GM23338 (cell line): ENCODE results near the gene DHRS12. TPM values are rescaled to one million over a fixed set of nuclear protein-coding genes. Genes with fewer than 3 reads are reported as not detected.

Experiments used
- ATAC-seq: fragments of 200-7000 bp; cut with Tn5 transposase; 3 replicates; pipeline ENCODE4 v1.9.1; 2020
- DNase-seq: peaks from one replicate; pipeline ENCODE4 v3.0.0-alpha.2; 2015; ENCODE audit warnings: low spot score
- H2AFZ ChIP-seq: fragments of 200-600 bp; sonication (generic); 2 replicates; pipeline ENCODE4 v1.8.0; 2016; ENCODE audit warnings: antibody characterized with exemption, mild to moderate bottlenecking, moderate library complexity
- H3F3A ChIP-seq: fragments of 200-600 bp; sonication (generic); replicated peaks from 2 replicates; pipeline ENCODE4 v1.8.0; 2017; ENCODE audit warnings: antibody characterized with exemption, mixed run types, low read depth
- H3K27ac ChIP-seq: fragments of 200-600 bp; sonication (generic); 2 replicates; pipeline ENCODE4 v1.6.1; 2016; ENCODE audit warnings: low read depth
- H3K27me3 ChIP-seq: fragments of 200-600 bp; sonication (generic); 2 replicates; pipeline ENCODE4 v1.8.0; 2016; ENCODE audit warnings: mild to moderate bottlenecking, mixed run types, moderate library complexity; ENCODE audit not compliant: insufficient read depth
- H3K36me3 ChIP-seq: fragments of 200-600 bp; sonication (generic); 2 replicates; pipeline ENCODE4 v1.8.0; 2016; ENCODE audit warnings: mild to moderate bottlenecking; ENCODE audit not compliant: insufficient read depth
- H3K4me1 ChIP-seq: fragments of 200-600 bp; sonication (generic); 2 replicates; pipeline ENCODE4 v1.8.0; 2016; ENCODE audit warnings: mild to moderate bottlenecking, moderate library complexity; ENCODE audit not compliant: insufficient read depth
- H3K4me2 ChIP-seq: fragments of 200-600 bp; sonication (generic); 2 replicates; pipeline ENCODE4 v1.7.1; 2017; ENCODE audit warnings: mixed run types
- H3K4me3 ChIP-seq: fragments of 200-600 bp; sonication (generic); 2 replicates; pipeline ENCODE4 v1.6.1; 2016; ENCODE audit warnings: mixed run types
- H3K79me2 ChIP-seq: fragments of 200-600 bp; sonication (generic); replicated peaks from 2 replicates; pipeline ENCODE4 v1.8.0; 2017; ENCODE audit warnings: mild to moderate bottlenecking; ENCODE audit not compliant: insufficient read depth
- H3K9me2 ChIP-seq: fragments of 200-600 bp; sonication (generic); 2 replicates; pipeline ENCODE4 v1.8.0; 2017; ENCODE audit not compliant: insufficient read depth
- H4K20me1 ChIP-seq: fragments of 200-600 bp; sonication (generic); replicated peaks from 2 replicates; pipeline ENCODE4 v1.8.0; 2017; ENCODE audit warnings: mild to moderate bottlenecking; ENCODE audit not compliant: insufficient read depth
- H3K27ac Mint-ChIP-seq: 2 replicates; pipeline ENCODE4 v1.8.0; 2020; ENCODE audit warnings: inconsistent platforms, mild to moderate bottlenecking, moderate library complexity, mixed read lengths
- H3K27me3 Mint-ChIP-seq: 3 replicates; pipeline ENCODE4 v1.8.0; 2022; ENCODE audit warnings: low read depth, mild to moderate bottlenecking, moderate library complexity, mixed read lengths, inconsistent platforms; ENCODE audit not compliant: insufficient read depth, poor library complexity
- H3K36me3 Mint-ChIP-seq: 3 replicates; pipeline ENCODE4 v1.8.0; 2021; ENCODE audit warnings: low read depth, mild to moderate bottlenecking, inconsistent platforms, moderate library complexity, mixed read lengths
- H3K4me1 Mint-ChIP-seq: 3 replicates; pipeline ENCODE4 v1.8.0; 2020; ENCODE audit warnings: mild to moderate bottlenecking, inconsistent platforms, mixed read lengths
- H3K4me3 Mint-ChIP-seq: 3 replicates; pipeline ENCODE4 v1.8.0; 2021; ENCODE audit warnings: moderate library complexity, mild to moderate bottlenecking, inconsistent platforms, mixed read lengths
- H3K9me3 Mint-ChIP-seq: 3 replicates; pipeline ENCODE4 v1.8.0; 2020; ENCODE audit warnings: moderate library complexity, mild to moderate bottlenecking, inconsistent platforms, mixed read lengths
- CREB1 ChIP-seq: fragments of 250-450 bp; sonication (Bioruptor Pico); IDR thresholded peaks from 2 replicates; pipeline ENCODE4 v1.5.0; 2020; ENCODE audit warnings: low read depth, mild to moderate bottlenecking, moderate library complexity
- EZH2 ChIP-seq: fragments of 200-600 bp; sonication (generic); IDR thresholded peaks from one replicate; pipeline ENCODE4 v1.8.0; 2017; ENCODE audit warnings: antibody characterized with exemption, mild to moderate bottlenecking, low read depth; ENCODE audit not compliant: unreplicated experiment
- EZH2phosphoT487 ChIP-seq: fragments of 200-600 bp; sonication (generic); IDR thresholded peaks from one replicate; pipeline ENCODE4 v1.8.1; 2018; ENCODE audit warnings: antibody characterized with exemption; ENCODE audit not compliant: unreplicated experiment
- JUNB ChIP-seq: IDR thresholded peaks from one replicate; pipeline ENCODE4 v1.6.1; 2016; ENCODE audit warnings: antibody characterized with exemption; ENCODE audit not compliant: unreplicated experiment
- NANOG ChIP-seq: IDR thresholded peaks from 2 replicates; pipeline ENCODE4 v1.6.1; 2016; ENCODE audit warnings: antibody characterized with exemption, borderline replicate concordance
- POLR2AphosphoS5 ChIP-seq: IDR thresholded peaks from 2 replicates; pipeline ENCODE4 v1.6.1; 2016; ENCODE audit warnings: antibody characterized with exemption, low read depth
- STAT1 ChIP-seq: IDR thresholded peaks from one replicate; pipeline ENCODE4 v1.6.1; 2016; ENCODE audit warnings: antibody characterized with exemption; ENCODE audit not compliant: unreplicated experiment
- ZNF114 ChIP-seq: fragments of 250-450 bp; sonication (Bioruptor Pico); IDR thresholded peaks from 2 replicates; pipeline ENCODE4 v1.5.0; 2020; ENCODE audit warnings: mild to moderate bottlenecking, moderate library complexity
- ZNF331 ChIP-seq: fragments of 250-450 bp; sonication (Bioruptor Pico); IDR thresholded peaks from 2 replicates; pipeline ENCODE4 v1.5.0; 2020; ENCODE audit warnings: low read depth, mild to moderate bottlenecking, moderate library complexity
- polyA plus RNA-seq: library from polyadenylated mRNA; unstranded; fragments of >200 nt; fragmentation: Nextera tagmentation; extraction: Ambion mirVana; gene quantifications from 2 replicates; pipeline ENCODE4 v1.2.1, GENCODE V29; 2016
- total RNA-seq: library from RNA; depleted of rRNA; stranded (reverse); fragments of >200 nt; shearing (Covaris generic); gene quantifications from 2 replicates; pipeline ENCODE4 v1.2.3, GENCODE V29; 2014
- TF ChIP-seq, protein P1 (sequence below): fragments of 250-450 bp; sonication (Bioruptor Pico); IDR thresholded peaks from 2 replicates; pipeline ENCODE4 v1.5.0; 2020; ENCODE audit warnings: mild to moderate bottlenecking, moderate library complexity
- TF ChIP-seq, protein P2 (sequence below): IDR thresholded peaks from 2 replicates; pipeline ENCODE4 v1.6.1; 2016; ENCODE audit warnings: antibody characterized with exemption

The DHRS12 gene
- total and polyA plus RNA-seq, 2 experiments from 2014 or later, result 4.6 to 12.2 TPM

- Histone ChIP-seq H3K36me3 (peaks cover 25% of the 10 kb centered on the region), H3K4me2 (no peak overlapping the region), H3K4me1 (no peaks in the 10 kb centered on the region), H3K79me2 (no peaks in the 10 kb centered on the region), H3K27me3 (no peaks in the 10 kb centered on the region), H2AFZ (no peak overlapping the region), H3F3A (peaks cover 3% of the 10 kb centered on the region; the same call in 1 of the 2 replicates), H4K20me1 (no peaks in the 10 kb centered on the region; the same call in none of the 2 replicates), H3K9me2 (no peaks in the 10 kb centered on the region), H3K4me3 (no peak overlapping the region), H3K27ac (no peak overlapping the region)
- Mint-ChIP-seq H3K9me3 (no peaks in the 10 kb centered on the region), H3K27ac (no peak overlapping the region), H3K4me1 (peaks cover 3% of the 10 kb centered on the region; the same call in 1 of the 3 replicates), H3K27me3 (peaks cover 3% of the 10 kb centered on the region), H3K4me3 (no peak overlapping the region), H3K36me3 (peaks cover 52% of the 10 kb centered on the region)
- TF ChIP-seq, protein P1, sequence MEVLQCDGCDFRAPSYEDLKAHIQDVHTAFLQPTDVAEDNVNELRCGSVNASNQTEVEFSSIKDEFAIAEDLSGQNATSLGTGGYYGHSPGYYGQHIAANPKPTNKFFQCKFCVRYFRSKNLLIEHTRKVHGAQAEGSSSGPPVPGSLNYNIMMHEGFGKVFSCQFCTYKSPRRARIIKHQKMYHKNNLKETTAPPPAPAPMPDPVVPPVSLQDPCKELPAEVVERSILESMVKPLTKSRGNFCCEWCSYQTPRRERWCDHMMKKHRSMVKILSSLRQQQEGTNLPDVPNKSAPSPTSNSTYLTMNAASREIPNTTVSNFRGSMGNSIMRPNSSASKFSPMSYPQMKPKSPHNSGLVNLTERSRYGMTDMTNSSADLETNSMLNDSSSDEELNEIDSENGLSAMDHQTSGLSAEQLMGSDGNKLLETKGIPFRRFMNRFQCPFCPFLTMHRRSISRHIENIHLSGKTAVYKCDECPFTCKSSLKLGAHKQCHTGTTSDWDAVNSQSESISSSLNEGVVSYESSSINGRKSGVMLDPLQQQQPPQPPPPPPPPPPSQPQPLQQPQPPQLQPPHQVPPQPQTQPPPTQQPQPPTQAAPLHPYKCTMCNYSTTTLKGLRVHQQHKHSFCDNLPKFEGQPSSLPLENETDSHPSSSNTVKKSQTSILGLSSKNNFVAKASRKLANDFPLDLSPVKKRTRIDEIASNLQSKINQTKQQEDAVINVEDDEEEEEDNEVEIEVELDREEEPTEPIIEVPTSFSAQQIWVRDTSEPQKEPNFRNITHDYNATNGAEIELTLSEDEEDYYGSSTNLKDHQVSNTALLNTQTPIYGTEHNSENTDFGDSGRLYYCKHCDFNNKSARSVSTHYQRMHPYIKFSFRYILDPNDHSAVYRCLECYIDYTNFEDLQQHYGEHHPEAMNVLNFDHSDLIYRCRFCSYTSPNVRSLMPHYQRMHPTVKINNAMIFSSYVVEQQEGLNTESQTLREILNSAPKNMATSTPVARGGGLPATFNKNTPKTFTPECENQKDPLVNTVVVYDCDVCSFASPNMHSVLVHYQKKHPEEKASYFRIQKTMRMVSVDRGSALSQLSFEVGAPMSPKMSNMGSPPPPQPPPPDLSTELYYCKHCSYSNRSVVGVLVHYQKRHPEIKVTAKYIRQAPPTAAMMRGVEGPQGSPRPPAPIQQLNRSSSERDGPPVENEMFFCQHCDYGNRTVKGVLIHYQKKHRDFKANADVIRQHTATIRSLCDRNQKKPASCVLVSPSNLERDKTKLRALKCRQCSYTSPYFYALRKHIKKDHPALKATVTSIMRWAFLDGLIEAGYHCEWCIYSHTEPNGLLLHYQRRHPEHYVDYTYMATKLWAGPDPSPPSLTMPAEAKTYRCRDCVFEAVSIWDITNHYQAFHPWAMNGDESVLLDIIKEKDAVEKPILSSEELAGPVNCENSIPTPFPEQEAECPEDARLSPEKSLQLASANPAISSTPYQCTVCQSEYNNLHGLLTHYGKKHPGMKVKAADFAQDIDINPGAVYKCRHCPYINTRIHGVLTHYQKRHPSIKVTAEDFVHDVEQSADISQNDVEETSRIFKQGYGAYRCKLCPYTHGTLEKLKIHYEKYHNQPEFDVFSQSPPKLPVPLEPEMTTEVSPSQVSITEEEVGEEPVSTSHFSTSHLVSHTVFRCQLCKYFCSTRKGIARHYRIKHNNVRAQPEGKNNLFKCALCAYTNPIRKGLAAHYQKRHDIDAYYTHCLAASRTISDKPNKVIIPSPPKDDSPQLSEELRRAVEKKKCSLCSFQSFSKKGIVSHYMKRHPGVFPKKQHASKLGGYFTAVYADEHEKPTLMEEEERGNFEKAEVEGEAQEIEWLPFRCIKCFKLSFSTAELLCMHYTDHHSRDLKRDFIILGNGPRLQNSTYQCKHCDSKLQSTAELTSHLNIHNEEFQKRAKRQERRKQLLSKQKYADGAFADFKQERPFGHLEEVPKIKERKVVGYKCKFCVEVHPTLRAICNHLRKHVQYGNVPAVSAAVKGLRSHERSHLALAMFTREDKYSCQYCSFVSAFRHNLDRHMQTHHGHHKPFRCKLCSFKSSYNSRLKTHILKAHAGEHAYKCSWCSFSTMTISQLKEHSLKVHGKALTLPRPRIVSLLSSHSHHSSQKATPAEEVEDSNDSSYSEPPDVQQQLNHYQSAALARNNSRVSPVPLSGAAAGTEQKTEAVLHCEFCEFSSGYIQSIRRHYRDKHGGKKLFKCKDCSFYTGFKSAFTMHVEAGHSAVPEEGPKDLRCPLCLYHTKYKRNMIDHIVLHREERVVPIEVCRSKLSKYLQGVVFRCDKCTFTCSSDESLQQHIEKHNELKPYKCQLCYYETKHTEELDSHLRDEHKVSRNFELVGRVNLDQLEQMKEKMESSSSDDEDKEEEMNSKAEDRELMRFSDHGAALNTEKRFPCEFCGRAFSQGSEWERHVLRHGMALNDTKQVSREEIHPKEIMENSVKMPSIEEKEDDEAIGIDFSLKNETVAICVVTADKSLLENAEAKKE (CRISPR knock-in tag), result no peak
- no peak for TF ChIP-seq NANOG
- no peak for TF ChIP-seq ZNF114 (CRISPR knock-in tag)
- TF ChIP-seq POLR2AphosphoS5, result no peak
- no peak for TF ChIP-seq ZNF331
- no peak for TF ChIP-seq EZH2
- TF ChIP-seq STAT1, result no peak
- no peak for TF ChIP-seq JUNB
- TF ChIP-seq CREB1 (CRISPR knock-in tag), result no peak
- TF ChIP-seq, protein P2, sequence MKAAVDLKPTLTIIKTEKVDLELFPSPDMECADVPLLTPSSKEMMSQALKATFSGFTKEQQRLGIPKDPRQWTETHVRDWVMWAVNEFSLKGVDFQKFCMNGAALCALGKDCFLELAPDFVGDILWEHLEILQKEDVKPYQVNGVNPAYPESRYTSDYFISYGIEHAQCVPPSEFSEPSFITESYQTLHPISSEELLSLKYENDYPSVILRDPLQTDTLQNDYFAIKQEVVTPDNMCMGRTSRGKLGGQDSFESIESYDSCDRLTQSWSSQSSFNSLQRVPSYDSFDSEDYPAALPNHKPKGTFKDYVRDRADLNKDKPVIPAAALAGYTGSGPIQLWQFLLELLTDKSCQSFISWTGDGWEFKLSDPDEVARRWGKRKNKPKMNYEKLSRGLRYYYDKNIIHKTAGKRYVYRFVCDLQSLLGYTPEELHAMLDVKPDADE, result no peak
- TF ChIP-seq EZH2phosphoT487, result no peak
- no peak for DNase-seq
- no peak for ATAC-seq
Observed at GRCh38 chr13:51760592-51760991, 43.4 kb downstream of the DHRS12 start.
